DOHH2 (cell line): Measurements from ENCODE around the gene ZRANB2.

ENCODE experiments used
- H3F3A ChIP-seq: fragments of 200-600 bp; sonication (generic), shearing (Covaris generic); 2 replicates; pipeline ENCODE4 v1.6.0; 2016; ENCODE audit warnings: antibody characterized with exemption, mild to moderate bottlenecking; ENCODE audit not compliant: control insufficient read depth, insufficient read depth
- H3K27ac ChIP-seq: fragments of 200-600 bp; sonication (generic); 2 replicates; pipeline ENCODE4 v1.5.1; 2014; ENCODE audit warnings: low read depth, mild to moderate bottlenecking, low read length, moderate library complexity
- H3K27me3 ChIP-seq: fragments of 200-600 bp; sonication (generic); 2 replicates; pipeline ENCODE4 v1.6.1; 2014; ENCODE audit warnings: mild to moderate bottlenecking, low read length, mixed read lengths; ENCODE audit not compliant: control insufficient read depth
- H3K36me3 ChIP-seq: fragments of 200-600 bp; sonication (generic); 2 replicates; pipeline ENCODE4 v1.6.1; 2014; ENCODE audit warnings: mild to moderate bottlenecking, low read length, moderate library complexity, mixed read lengths; ENCODE audit not compliant: control insufficient read depth
- H3K4me1 ChIP-seq: fragments of 200-600 bp; sonication (generic); 2 replicates; pipeline ENCODE4 v1.6.1; 2014; ENCODE audit warnings: mild to moderate bottlenecking, low read length, mixed read lengths; ENCODE audit not compliant: control insufficient read depth
- H3K4me2 ChIP-seq: fragments of 200-600 bp; sonication (generic); 2 replicates; pipeline ENCODE4 v1.6.0; 2014; ENCODE audit warnings: mild to moderate bottlenecking, low read length, moderate library complexity
- H3K4me3 ChIP-seq: fragments of 200-600 bp; sonication (generic); 2 replicates; pipeline ENCODE4 v1.5.1; 2014; ENCODE audit warnings: mild to moderate bottlenecking, low read length, mixed read lengths
- H3K79me2 ChIP-seq: fragments of 200-600 bp; sonication (generic); 2 replicates; pipeline ENCODE4 v1.6.1; 2014; ENCODE audit warnings: mild to moderate bottlenecking, low read length, mixed read lengths; ENCODE audit not compliant: control insufficient read depth
- H3K9me2 ChIP-seq: fragments of 200-600 bp; sonication (generic); replicated peaks from 2 replicates; pipeline ENCODE4 v1.6.1; 2014; ENCODE audit warnings: mild to moderate bottlenecking, low read length, mixed read lengths; ENCODE audit not compliant: control insufficient read depth
- H3K9me3 ChIP-seq: fragments of 200-600 bp; sonication (generic); 2 replicates; pipeline ENCODE4 v1.6.1; 2014; ENCODE audit warnings: antibody characterized with exemption, low read length, mixed read lengths; ENCODE audit not compliant: control insufficient read depth, insufficient read depth
- H4K20me1 ChIP-seq: fragments of 200-600 bp; sonication (generic); 2 replicates; pipeline ENCODE4 v1.6.0; 2014; ENCODE audit warnings: low read depth, mild to moderate bottlenecking, antibody characterized with exemption, low read length, moderate library complexity; ENCODE audit not compliant: control insufficient read depth, insufficient read depth
- CTCF ChIP-seq: fragments of 200-600 bp; sonication (generic); IDR thresholded peaks from one replicate; pipeline ENCODE4 v1.5.1; 2014; ENCODE audit warnings: antibody characterized with exemption, mild to moderate bottlenecking, low read depth, low read length; ENCODE audit not compliant: poor library complexity, severe bottlenecking
- EZH2phosphoT487 ChIP-seq: fragments of 200-600 bp; sonication (generic); IDR thresholded peaks from 2 replicates; pipeline ENCODE4 v1.6.1; 2017; ENCODE audit warnings: borderline replicate concordance, mild to moderate bottlenecking, antibody characterized with exemption, low read length, moderate library complexity, mixed read lengths

The ZRANB2 gene

GRCh38 chr1:71089536-71090270 lies 8.9 kb upstream of the ZRANB2 start:
- Histone ChIP-seq H3K4me3 (no peak overlapping the region), H3K27me3 (no peaks in the 10 kb centered on the region)

GRCh38 chr1:71088645-71089287 lies 7.9 kb upstream of the ZRANB2 start:
- no peak overlapping the region for H3K27ac ChIP-seq
- H3K36me3 ChIP-seq = no peaks in the 10 kb centered on the region

More at GRCh38 chr1:71089536-71090270, 8.9 kb upstream of the ZRANB2 start:
- H3K9me3 ChIP-seq = no peaks in the 10 kb centered on the region
- no peak for TF ChIP-seq CTCF
- no peak for TF ChIP-seq EZH2phosphoT487
- H3K36me3 ChIP-seq = no peaks in the 10 kb centered on the region
- H4K20me1 ChIP-seq = no peaks in the 10 kb centered on the region
- H3K79me2 ChIP-seq = no peaks in the 10 kb centered on the region
- no peaks in the 10 kb centered on the region for H3K4me1 ChIP-seq
- no peak overlapping the region for H3K4me2 ChIP-seq
- no peak overlapping the region for H3K27ac ChIP-seq
- H3K9me2 ChIP-seq = no peaks in the 10 kb centered on the region
- H3F3A ChIP-seq = no peaks in the 10 kb centered on the region

GRCh38 chr1:71087713-71088112 lies 6.9 kb upstream of the ZRANB2 start:
- Histone ChIP-seq H3K27me3 (no peaks in the 10 kb centered on the region), H3K9me2 (no peaks in the 10 kb centered on the region), H3K4me1 (no peaks in the 10 kb centered on the region), H3K9me3 (no peaks in the 10 kb centered on the region), H3F3A (no peaks in the 10 kb centered on the region), H3K36me3 (no peaks in the 10 kb centered on the region), H3K4me2 (no peak overlapping the region), H3K4me3 (no peak overlapping the region), H3K27ac (no peak overlapping the region), H3K79me2 (no peaks in the 10 kb centered on the region), H4K20me1 (no peaks in the 10 kb centered on the region)
- TF ChIP-seq CTCF = no peak
- TF ChIP-seq EZH2phosphoT487 = no peak

More at GRCh38 chr1:71088645-71089287, 7.9 kb upstream of the ZRANB2 start:
- no peaks in the 10 kb centered on the region for H3K9me3 ChIP-seq
- H3K4me2 ChIP-seq = no peak overlapping the region
- H3K9me2 ChIP-seq = no peaks in the 10 kb centered on the region
- no peaks in the 10 kb centered on the region for H3K79me2 ChIP-seq
- no peaks in the 10 kb centered on the region for H3F3A ChIP-seq
- H3K4me3 ChIP-seq = no peak overlapping the region
- H4K20me1 ChIP-seq = no peaks in the 10 kb centered on the region
- TF ChIP-seq CTCF (no peak), EZH2phosphoT487 (no peak)
- H3K27me3 ChIP-seq = no peaks in the 10 kb centered on the region
- H3K4me1 ChIP-seq = no peaks in the 10 kb centered on the region
